Karpas-422 (cell line): ENCODE measurements around the gene ZNF333. TPM values are rescaled to one million over a fixed set of nuclear protein-coding genes. Genes with fewer than 3 reads are reported as not detected.
"Not testable (repeated sequence)": the region's sequence is repeated elsewhere in the genome, so short reads cannot be mapped to it uniquely, and the experiment has no call there.

Experiments used
- DNase-seq: peaks from one replicate; pipeline ENCODE4 v3.0.0-alpha.2; 2015
- H2AFZ ChIP-seq: fragments of 200-600 bp; sonication (generic); 2 replicates; pipeline ENCODE4 v1.6.1; 2014; ENCODE audit warnings: antibody characterized with exemption, low read length, mixed read lengths
- H3K27ac ChIP-seq: fragments of 200-600 bp; sonication (generic); 2 replicates; pipeline ENCODE4 v1.5.1; 2014; ENCODE audit warnings: mild to moderate bottlenecking, low read length, moderate library complexity
- H3K27me3 ChIP-seq: fragments of 200-600 bp; sonication (generic); 2 replicates; pipeline ENCODE4 v1.6.1; 2014; ENCODE audit warnings: low read length, mixed read lengths
- H3K36me3 ChIP-seq: fragments of 200-600 bp; sonication (generic); 2 replicates; pipeline ENCODE4 v1.6.1; 2014; ENCODE audit warnings: low read length, mixed read lengths; ENCODE audit not compliant: insufficient read depth
- H3K4me1 ChIP-seq: fragments of 200-600 bp; sonication (generic); 2 replicates; pipeline ENCODE4 v1.6.1; 2014; ENCODE audit warnings: mild to moderate bottlenecking, low read length, mixed read lengths
- H3K4me2 ChIP-seq: fragments of 200-600 bp; sonication (generic); 2 replicates; pipeline ENCODE4 v1.6.1; 2014; ENCODE audit warnings: low read length, low read depth, mild to moderate bottlenecking; ENCODE audit not compliant: poor library complexity, severe bottlenecking
- H3K4me3 ChIP-seq: fragments of 200-600 bp; sonication (generic); 2 replicates; pipeline ENCODE4 v1.5.1; 2014; ENCODE audit warnings: mild to moderate bottlenecking, antibody characterized with exemption, low read length, mixed read lengths
- H3K79me2 ChIP-seq: fragments of 200-600 bp; sonication (generic); 2 replicates; pipeline ENCODE4 v1.6.1; 2014; ENCODE audit warnings: mild to moderate bottlenecking, low read length, mixed read lengths
- H3K9ac ChIP-seq: fragments of 200-600 bp; sonication (generic); 2 replicates; pipeline ENCODE4 v1.6.0; 2014; ENCODE audit warnings: low read length
- H3K9me2 ChIP-seq: fragments of 200-600 bp; sonication (generic), shearing (Covaris generic); replicated peaks from 2 replicates; pipeline ENCODE4 v1.6.0; 2014; ENCODE audit warnings: mild to moderate bottlenecking, low read length, moderate library complexity; ENCODE audit not compliant: insufficient read depth
- H3K9me3 ChIP-seq: fragments of 300-700, 200-600 bp; sonication (generic); 2 replicates; pipeline ENCODE4 v1.6.1; 2014; ENCODE audit warnings: low read length, mixed read lengths
- H4K20me1 ChIP-seq: fragments of 200-600 bp; sonication (generic); 2 replicates; pipeline ENCODE4 v1.6.1; 2014; ENCODE audit warnings: mild to moderate bottlenecking, antibody characterized with exemption, low read length, low read depth; ENCODE audit not compliant: insufficient read depth
- total RNA-seq: library from RNA; depleted of rRNA; stranded (reverse); fragments of >200 nt; shearing (Covaris generic); gene quantifications from 2 replicates; pipeline ENCODE4 v1.2.3, GENCODE V29; 2014; ENCODE audit warnings: low replicate concordance; rRNA removed

The ZNF333 gene
- total RNA-seq, 1 experiment from 2014 or later: 27.9 TPM

DNA sequence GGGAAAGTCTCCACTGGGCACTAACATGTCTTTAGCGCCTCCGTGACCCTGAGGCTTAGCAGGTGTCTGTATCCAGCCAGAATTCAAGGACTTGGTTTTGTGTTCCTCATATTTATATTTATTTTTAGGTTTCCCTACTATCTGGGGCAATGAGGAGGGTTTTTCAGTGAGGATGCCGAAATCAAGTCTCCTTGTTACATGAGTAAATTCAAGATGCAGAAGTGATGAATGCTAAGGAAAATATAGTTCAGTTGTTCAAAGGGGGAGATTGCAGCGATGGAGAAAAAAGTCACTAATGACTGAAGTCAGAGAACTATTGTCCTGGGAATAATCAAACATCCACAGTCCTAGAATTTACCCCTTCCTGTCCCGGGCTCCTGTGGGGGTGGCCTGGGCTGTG is 89.3 kb downstream of the ZNF333 start:
- H3K27ac ChIP-seq: no peak overlapping the region
- DNase-seq: no peak
- H3K79me2 ChIP-seq: no peaks in the 10 kb centered on the region
- H4K20me1 ChIP-seq: no peaks in the 10 kb centered on the region
- H3K4me3 ChIP-seq: no peak overlapping the region
- H3K36me3 ChIP-seq: no peaks in the 10 kb centered on the region
- no peak overlapping the region for H3K9ac ChIP-seq
- no peak overlapping the region for H2AFZ ChIP-seq
- H3K4me2 ChIP-seq: no peak overlapping the region
- no peaks in the 10 kb centered on the region for H3K9me3 ChIP-seq
- H3K27me3 ChIP-seq: no peaks in the 10 kb centered on the region
- H3K9me2 ChIP-seq: no peaks in the 10 kb centered on the region
- H3K4me1 ChIP-seq: peaks cover 3% of the 10 kb centered on the region

DNA sequence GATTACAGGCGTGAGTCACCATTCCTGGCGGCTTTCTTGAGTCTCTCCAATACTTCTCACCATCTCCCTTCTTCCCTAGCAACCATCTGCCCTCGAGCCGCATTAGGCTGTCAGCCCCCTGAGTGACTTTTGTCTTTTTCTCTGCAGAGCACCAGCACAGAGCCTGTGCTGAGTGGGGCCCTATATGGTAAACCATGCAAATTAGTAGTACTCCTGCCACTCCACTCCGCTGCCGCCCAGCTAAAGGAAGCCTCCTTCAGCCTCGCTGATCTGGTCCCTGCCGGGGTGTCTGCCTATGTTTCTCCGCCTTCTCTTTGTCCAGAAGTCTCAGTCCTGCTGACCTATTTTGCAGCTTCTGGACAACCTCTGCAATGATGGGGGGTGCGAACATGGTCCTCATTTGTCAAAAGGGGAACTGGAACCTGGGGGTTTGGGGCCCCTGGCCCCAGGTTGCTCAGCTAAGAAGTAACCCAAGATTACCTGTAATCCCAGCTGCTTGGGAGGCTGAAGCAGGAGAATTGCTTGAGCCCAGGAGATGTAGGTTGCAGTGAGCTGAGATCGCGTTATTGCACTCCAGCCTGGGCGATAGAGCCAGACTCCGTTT is 90.9 kb downstream of the ZNF333 start:
- not testable (repeated sequence) for H3K27me3 ChIP-seq, H3K4me2 ChIP-seq, DNase-seq, H3K9me3 ChIP-seq, H3K9me2 ChIP-seq, H3K9ac ChIP-seq, H3K4me3 ChIP-seq, H2AFZ ChIP-seq, H3K79me2 ChIP-seq, H4K20me1 ChIP-seq, H3K36me3 ChIP-seq, H3K4me1 ChIP-seq, H3K27ac ChIP-seq

DNA sequence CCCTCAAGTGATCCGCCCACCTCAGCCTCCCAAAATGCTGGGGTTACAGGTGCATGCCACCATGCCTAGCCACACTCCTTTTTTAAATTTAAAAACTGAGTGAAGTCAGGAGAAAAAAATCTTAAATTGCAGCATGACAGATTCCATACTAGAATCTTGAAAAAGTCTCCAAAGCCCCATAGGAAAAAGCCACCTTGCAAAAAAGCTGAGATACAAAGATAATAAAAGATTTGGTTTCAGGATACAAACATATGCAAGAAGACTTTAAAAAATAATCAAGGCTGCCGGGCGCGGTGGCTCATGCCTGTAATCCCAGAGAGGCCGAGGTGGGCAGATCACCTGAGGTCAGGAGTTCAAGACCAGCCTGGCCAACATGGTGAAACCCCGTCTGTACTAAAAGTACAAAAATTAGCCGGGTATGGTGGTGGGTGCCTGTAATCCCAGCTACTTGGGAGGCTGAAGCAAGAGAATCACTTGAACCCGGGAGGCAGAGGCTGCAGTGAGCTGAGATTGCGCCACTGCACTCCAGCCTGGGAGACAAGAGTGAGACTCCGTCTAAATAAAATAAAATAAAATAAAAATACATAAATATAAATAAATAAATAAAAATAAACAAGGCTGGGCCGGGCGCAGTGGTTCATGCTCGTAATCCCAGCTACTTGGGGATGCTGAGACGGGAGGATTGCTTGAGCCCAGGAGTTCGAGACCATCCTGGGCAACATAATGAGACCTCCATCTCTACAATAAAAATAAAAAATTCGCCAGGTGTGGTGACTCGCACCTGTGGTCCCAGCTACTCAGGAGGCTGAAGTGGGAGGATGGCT is 92.1 kb downstream of the ZNF333 start:
- DNase-seq: not testable (repeated sequence)

DNA sequence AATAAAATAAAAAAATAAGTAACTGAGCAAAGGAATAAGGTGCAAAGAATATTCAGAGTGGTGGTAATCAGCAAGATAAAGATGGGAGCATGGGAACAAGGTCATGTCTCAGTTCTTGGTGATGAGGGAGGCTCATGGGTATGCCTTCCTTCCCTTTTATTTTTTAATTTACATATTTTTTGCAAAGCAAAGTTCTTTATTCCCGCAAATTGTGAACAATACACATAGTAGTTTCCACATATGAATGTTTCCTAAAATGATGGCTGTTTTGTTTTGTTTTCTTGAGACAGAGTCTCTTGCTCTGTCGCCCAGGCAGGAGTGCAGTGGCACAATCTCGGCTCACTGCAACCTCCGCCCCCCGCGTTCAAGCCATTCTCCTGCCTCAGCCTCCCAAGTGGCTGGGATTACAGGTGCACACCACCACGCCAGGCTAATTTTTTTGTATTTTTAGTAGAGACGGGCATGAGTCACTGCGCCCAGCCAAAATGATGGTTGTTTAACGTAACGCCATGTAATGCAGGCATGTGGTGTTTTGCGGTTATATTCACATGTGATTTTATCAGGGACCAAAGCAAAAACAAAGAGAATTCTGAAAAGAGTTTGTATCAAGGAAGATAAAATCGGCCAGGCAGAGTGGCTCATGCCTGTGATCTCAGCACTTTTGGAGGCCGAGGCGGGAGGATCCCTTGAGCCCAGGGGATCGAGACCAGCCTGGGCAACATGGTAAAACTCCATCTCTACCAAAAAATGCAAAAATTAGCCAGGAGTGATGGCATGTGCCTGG is 93.0 kb downstream of the ZNF333 start:
- no peak overlapping the region for H3K9ac ChIP-seq
- H3K79me2 ChIP-seq: no peaks in the 10 kb centered on the region
- no peaks in the 10 kb centered on the region for H4K20me1 ChIP-seq
- no peaks in the 10 kb centered on the region for H3K36me3 ChIP-seq
- H3K27ac ChIP-seq: no peak overlapping the region
- H3K4me2 ChIP-seq: no peak overlapping the region
- H3K9me3 ChIP-seq: no peaks in the 10 kb centered on the region
- H2AFZ ChIP-seq: no peak overlapping the region
- H3K4me3 ChIP-seq: no peak overlapping the region
- H3K4me1 ChIP-seq: peaks cover 3% of the 10 kb centered on the region
- no peaks in the 10 kb centered on the region for H3K27me3 ChIP-seq
- DNase-seq: no peak
- no peaks in the 10 kb centered on the region for H3K9me2 ChIP-seq

More for the DNA sequence above, 92.1 kb downstream of the ZNF333 start:
- H3K4me2 ChIP-seq, H4K20me1 ChIP-seq, H3K79me2 ChIP-seq, H3K9ac ChIP-seq, H3K4me3 ChIP-seq, H3K36me3 ChIP-seq, H3K27ac ChIP-seq, H3K9me2 ChIP-seq, H3K4me1 ChIP-seq, H3K9me3 ChIP-seq, H3K27me3 ChIP-seq, H2AFZ ChIP-seq: not testable (repeated sequence)

Other genes starting within 250 kb of the ZNF333 start
- gene PTGER1, start 214.7 kb upstream of the ZNF333 start, total RNA-seq: not detected in 2 replicates
- gene GIPC1, start 193.9 kb upstream of the ZNF333 start, total RNA-seq: 1.9 and 4.6 TPM in 2 replicates
- 39.7 and 49.0 TPM in 2 replicates for gene DNAJB1, start 171.7 kb upstream of the ZNF333 start, total RNA-seq
- 45.1 and 81.4 TPM in 2 replicates for gene TECR, start 160.5 kb upstream of the ZNF333 start, total RNA-seq
- 230 and 370 TPM in 2 replicates for gene NDUFB7, start 118.0 kb upstream of the ZNF333 start, total RNA-seq
- gene CLEC17A, start 107.0 kb upstream of the ZNF333 start, total RNA-seq: 7.4 and 17.6 TPM in 2 replicates
- 0.30 TPM in 1 of 2 replicates, not detected in the other for gene ADGRE3, start 15.2 kb upstream of the ZNF333 start, total RNA-seq
- not detected in 2 replicates for gene ADGRE2, start 88.5 kb downstream of the ZNF333 start, total RNA-seq
- 0.15 TPM in 1 of 2 replicates, not detected in the other for gene OR7A5, start 145.1 kb downstream of the ZNF333 start, total RNA-seq
- not detected in 2 replicates for gene OR7C1, start 145.1 kb downstream of the ZNF333 start, total RNA-seq
- gene OR7A10, start 158.9 kb downstream of the ZNF333 start, total RNA-seq: not detected in 2 replicates
- not detected in 2 replicates for gene OR7A17, start 196.1 kb downstream of the ZNF333 start, total RNA-seq